GM12801 (cell line): ENCODE results near the gene SLC23A2.

Source experiments
- TF ChIP-seq, protein P1 (sequence below): IDR thresholded peaks from one replicate; pipeline ENCODE4 v1.5.1; 2011; ENCODE audit warnings: control low read depth; ENCODE audit not compliant: insufficient read length; ENCODE audit errors: extremely low read depth

Gene SLC23A2

GRCh38 chr20:5039255-5039657, 37.9 kb upstream of the SLC23A2 start:
- TF ChIP-seq, protein P1, sequence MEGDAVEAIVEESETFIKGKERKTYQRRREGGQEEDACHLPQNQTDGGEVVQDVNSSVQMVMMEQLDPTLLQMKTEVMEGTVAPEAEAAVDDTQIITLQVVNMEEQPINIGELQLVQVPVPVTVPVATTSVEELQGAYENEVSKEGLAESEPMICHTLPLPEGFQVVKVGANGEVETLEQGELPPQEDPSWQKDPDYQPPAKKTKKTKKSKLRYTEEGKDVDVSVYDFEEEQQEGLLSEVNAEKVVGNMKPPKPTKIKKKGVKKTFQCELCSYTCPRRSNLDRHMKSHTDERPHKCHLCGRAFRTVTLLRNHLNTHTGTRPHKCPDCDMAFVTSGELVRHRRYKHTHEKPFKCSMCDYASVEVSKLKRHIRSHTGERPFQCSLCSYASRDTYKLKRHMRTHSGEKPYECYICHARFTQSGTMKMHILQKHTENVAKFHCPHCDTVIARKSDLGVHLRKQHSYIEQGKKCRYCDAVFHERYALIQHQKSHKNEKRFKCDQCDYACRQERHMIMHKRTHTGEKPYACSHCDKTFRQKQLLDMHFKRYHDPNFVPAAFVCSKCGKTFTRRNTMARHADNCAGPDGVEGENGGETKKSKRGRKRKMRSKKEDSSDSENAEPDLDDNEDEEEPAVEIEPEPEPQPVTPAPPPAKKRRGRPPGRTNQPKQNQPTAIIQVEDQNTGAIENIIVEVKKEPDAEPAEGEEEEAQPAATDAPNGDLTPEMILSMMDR, result no peak

GRCh38 chr20:5036828-5037227, 35.5 kb upstream of the SLC23A2 start:
- TF ChIP-seq, protein P1, result no peak

DNA sequence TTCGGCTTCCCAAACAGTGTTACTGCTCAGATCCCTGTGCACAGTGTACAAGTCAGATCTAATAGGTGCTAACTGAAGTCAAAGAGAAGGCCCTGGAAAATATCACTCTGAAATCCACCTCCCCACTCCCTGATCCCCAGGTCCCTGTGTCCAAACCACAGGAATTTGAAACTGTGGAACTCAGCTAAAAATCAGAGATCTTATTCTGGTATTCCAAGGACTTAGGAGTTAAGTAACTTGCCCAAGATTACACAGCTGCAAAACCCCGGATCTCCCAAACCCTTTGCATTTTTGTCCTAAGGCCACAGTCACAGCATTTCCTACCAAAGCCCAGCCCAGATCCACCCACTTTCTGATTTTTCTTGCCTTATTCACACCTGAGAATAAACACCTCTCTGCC, 32.3 kb upstream of the SLC23A2 start:
- TF ChIP-seq, protein P1, result no peak

GRCh38 chr20:5031206-5031557, 29.9 kb upstream of the SLC23A2 start:
- TF ChIP-seq, protein P1, result no peak

DNA sequence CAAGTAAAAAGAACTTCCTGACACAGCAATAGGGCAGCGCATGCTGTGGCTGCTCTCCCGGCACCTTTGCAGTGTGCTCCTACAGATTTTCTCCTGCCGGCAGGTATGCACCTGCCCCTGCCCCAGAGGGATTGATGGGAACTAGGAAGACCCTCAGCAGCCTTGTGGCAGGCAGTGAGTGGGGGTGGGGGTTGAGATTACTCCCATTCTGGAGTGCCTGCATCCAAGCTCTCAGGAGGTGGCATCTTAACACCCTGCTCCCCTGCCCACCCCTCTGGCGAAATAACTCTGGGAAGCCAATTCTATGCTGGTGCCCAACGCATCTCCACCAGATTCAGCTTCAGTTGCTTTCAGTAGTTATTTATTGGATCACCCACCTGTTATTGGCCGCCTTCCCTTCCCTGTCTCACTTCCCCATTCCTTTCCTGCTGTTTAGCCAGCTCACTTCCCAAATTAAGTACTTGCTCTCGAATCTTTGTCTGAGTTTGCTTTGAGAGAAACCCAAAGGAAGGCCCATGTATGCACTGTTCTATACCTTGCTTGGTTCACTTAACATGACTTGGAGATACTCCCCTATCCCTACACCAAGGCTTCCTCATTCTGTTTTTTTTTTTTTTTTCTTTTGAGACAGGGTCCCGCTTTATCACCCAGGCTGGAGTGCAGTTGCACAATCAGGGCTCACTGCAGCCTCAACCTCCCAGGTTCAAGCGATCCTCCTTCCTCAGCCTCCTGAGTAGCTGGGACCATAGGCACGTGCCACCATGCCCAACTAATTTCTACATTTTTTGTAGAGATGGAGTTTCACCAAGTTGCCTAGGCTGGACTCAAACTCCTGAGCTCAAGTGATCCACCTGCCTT, 29.3 kb upstream of the SLC23A2 start:
- TF ChIP-seq, protein P1, result no peak

DNA sequence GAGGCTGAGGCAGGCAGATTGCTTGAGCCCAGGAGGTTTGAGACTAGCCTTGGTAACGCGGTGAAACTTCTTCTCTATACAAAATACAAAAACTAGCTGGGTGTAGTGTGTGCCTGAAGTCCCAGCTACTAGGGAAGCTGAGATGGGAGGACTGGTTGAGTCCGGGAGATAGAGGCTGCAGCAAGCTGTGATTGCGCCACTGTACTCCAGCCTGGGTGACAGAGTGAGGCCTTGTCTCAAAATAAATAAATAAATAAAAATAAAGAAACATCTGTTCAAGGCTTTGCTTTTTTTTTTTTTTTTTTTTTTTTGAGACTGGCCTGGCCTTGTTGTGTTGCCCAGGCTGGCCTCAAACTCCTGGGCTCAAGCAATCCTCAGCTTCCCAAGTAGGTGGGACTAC, 23.7 kb upstream of the SLC23A2 start:
- TF ChIP-seq, protein P1, result no peak

- TF ChIP-seq, protein P1, result no peak
Measured at GRCh38 chr20:5024103-5024502, 22.8 kb upstream of the SLC23A2 start.

DNA sequence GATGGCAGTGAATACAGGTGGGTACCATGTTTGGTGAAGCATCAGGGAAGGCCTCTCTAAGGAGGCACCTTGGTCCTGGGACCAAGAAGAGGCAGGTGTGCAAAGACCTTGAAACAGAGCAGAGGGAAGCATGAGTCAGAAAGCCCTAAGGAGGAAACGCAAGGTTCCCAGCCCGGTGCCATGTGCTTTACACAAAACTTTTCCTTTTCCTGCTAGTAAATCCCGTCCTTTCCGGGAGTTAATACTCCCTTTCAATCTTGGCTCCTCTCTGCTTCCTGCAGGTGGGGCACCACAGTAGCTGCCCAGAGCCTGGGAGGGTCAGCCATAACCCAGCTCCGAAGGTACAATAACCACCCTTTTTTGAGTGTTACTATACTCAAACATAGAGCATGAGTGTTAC, 19.4 kb upstream of the SLC23A2 start:
- TF ChIP-seq, protein P1, result no peak
